Psoas muscle (tissue), 8 donors: ENCODE data around the gene CCL21. TPM values are rescaled to one million over a fixed set of nuclear protein-coding genes. Genes with fewer than 3 reads are reported as not detected.

Experiments used
- ATAC-seq, 4 donors: fragments of 200-7000 bp; cut with Tn5 transposase; one replicate each; pipeline ENCODE4 v1.9.1; 2020; ENCODE audit warnings: moderate library complexity in 3 of 4, mild to moderate bottlenecking in 2 of 4
- DNase-seq, 2 donors: peaks; one replicate each; pipeline ENCODE4 v3.0.0-alpha.2; 2020
- H3K27ac ChIP-seq: fragments of 200-600 bp; one replicate; pipeline ENCODE4 v1.8.0; 2022
- H3K27me3 ChIP-seq, 3 donors: fragments of 200-600 bp in 1 of 3; one replicate each; pipeline versions ENCODE4 v1.6.1 to v1.8.0; 2013 to 2022; ENCODE audit warnings: low read length in 2 of 3, mild to moderate bottlenecking in 2 of 3, moderate library complexity in 1 of 3; ENCODE audit not compliant: insufficient read depth in 3 of 3
- H3K36me3 ChIP-seq, 2 donors: fragments of 200-600 bp in 1 of 2; one replicate each; pipeline versions ENCODE4 v1.6.1 to v1.8.0; 2013 to 2022; ENCODE audit warnings: low read depth in 1 of 2, mild to moderate bottlenecking in 1 of 2, moderate library complexity in 1 of 2; ENCODE audit not compliant: insufficient read depth in 1 of 2
- H3K4me1 ChIP-seq: fragments of 200-600 bp; one replicate; pipeline ENCODE4 v1.8.0; 2022
- H3K4me3 ChIP-seq: fragments of 200-600 bp; one replicate; pipeline ENCODE4 v1.8.0; 2022; ENCODE audit warnings: mild to moderate bottlenecking
- H3K9me3 ChIP-seq: fragments of 200-600 bp; one replicate; pipeline ENCODE4 v1.8.0; 2022
- WGBS, 3 donors: extraction: QIAGEN DNeasy Blood & Tissue Kit; methylation state at CpG; one replicate each; pipeline versions ENCODE4 v1.1.6 to v1.1.7; 2013; 5-methylcytosine and 5-hydroxymethylcytosine counted together
- intact Hi-C, 2 donors: fragments of 100-400 bp; cut with DNase I; formaldehyde crosslinking; loops; one replicate each; pipeline versions ENCODE4 v1.11.0 to v1.14.2; 2022
- polyA plus RNA-seq, 3 donors: library from polyadenylated mRNA; stranded (reverse); fragments of 200-250 nt; gene quantifications; one replicate each; pipeline ENCODE4 v1.2.3, GENCODE V29; 2013
- total RNA-seq, 4 donors: library from RNA; stranded (reverse); fragmentation: NEBNext Ultra II Directional in 2 of 4; extraction: Animal tissue kit (Norgen Biotek cat#: 25700) in 2 of 4; gene quantifications; one replicate each; pipeline versions ENCODE4 v1.2.1 to v1.2.4, GENCODE V29; 2021 to 2023
- TF ChIP-seq, protein P1 (sequence below): fragments of 200-600 bp; IDR thresholded peaks from one replicate; pipeline ENCODE4 v1.8.0; 2022; ENCODE audit warnings: antibody characterized with exemption
- donor health status: healthy with polysubstance abuse.
- donor health status: DM: no; HTN: no; CAD: no; lungs with moderate emphysema.
- donor health status: Bipolar disorder and iron deficiency.
- donor health status: healthy.
- donor health status: DM: yes; HTN: yes; CAD: no.
- donor health status: DM: no; HTN: no; CAD: no.
- donor health status: DM: no; HTN: no; CAD: no.
- donor health status: DM: yes; HTN: yes; CAD: no.

CCL21 gene
- total and polyA plus RNA-seq, 7 donors = 1.3 to 3.8 (median 2.9) TPM

DNA sequence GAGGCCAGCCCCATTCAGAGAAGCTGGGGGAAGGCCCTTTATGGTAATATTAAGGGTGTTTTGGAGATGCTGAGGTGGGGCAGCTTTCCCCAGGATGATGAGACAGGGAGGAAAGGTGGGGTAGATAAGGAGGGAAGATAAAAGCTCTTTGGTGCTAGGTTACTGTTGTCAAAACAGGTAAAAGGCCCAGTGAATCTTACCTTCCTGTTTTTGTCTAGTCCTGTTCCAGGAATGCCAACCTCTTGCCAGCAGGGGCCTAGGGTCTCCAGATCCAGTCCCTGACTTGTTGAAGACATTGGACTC, 46.7 kb downstream of the CCL21 start:
- no peaks in the 10 kb centered on the region for H3K27me3 ChIP-seq
- peaks cover 8% of the 10 kb centered on the region for H3K4me1 ChIP-seq
- no peak overlapping the region for H3K4me3 ChIP-seq
- H3K27ac ChIP-seq = no peak overlapping the region
- intact Hi-C loops = loop anchor here in 1 of 2 donors (2.0 kb wide), 1 partner anchor 40 kb away; no protein-coding TSS in a partner anchor
- DNase-seq = no peak
- TF ChIP-seq, protein P1, sequence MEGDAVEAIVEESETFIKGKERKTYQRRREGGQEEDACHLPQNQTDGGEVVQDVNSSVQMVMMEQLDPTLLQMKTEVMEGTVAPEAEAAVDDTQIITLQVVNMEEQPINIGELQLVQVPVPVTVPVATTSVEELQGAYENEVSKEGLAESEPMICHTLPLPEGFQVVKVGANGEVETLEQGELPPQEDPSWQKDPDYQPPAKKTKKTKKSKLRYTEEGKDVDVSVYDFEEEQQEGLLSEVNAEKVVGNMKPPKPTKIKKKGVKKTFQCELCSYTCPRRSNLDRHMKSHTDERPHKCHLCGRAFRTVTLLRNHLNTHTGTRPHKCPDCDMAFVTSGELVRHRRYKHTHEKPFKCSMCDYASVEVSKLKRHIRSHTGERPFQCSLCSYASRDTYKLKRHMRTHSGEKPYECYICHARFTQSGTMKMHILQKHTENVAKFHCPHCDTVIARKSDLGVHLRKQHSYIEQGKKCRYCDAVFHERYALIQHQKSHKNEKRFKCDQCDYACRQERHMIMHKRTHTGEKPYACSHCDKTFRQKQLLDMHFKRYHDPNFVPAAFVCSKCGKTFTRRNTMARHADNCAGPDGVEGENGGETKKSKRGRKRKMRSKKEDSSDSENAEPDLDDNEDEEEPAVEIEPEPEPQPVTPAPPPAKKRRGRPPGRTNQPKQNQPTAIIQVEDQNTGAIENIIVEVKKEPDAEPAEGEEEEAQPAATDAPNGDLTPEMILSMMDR = no peak
- no peak for ATAC-seq
- H3K36me3 ChIP-seq = peaks cover 0 to 23% of the 10 kb centered on the region in 2 donors
- no peaks in the 10 kb centered on the region for H3K9me3 ChIP-seq

- WGBS, 3 donors = 80 to 88% (median 88%) methylated on average over 4 of the region's 4 CpGs
- intact Hi-C loops = loop anchor here in 1 of 2 donors (2.0 kb wide), 1 partner anchor 40 kb away; no protein-coding TSS in a partner anchor
Measured at GRCh38 chr9:34662526-34663302, 47.2 kb downstream of the CCL21 start, which contains the start of gene CCL27. TSS of gene CCL27 (minus strand) at chr9:34662657. CDS start at chr9:34662633, 24 bp downstream.

GRCh38 chr9:34659592-34660253, 50.2 kb downstream of the CCL21 start:
- intact Hi-C loops = no loop called here
- no peaks in the 10 kb centered on the region for H3K9me3 ChIP-seq
- no peak for ATAC-seq
- H3K27ac ChIP-seq = no peak overlapping the region
- no peaks in the 10 kb centered on the region for H3K27me3 ChIP-seq
- TF ChIP-seq, protein P1 = no peak
- H3K36me3 ChIP-seq = peaks cover 0 to 18% of the 10 kb centered on the region in 2 donors
- 87 to 92% (median 90%) methylated on average over 8 of the region's 8 CpGs for WGBS, 3 donors
- DNase-seq = no peak
- no peak overlapping the region for H3K4me3 ChIP-seq
- peaks cover 9% of the 10 kb centered on the region for H3K4me1 ChIP-seq

More at GRCh38 chr9:34662526-34663302, 47.2 kb downstream of the CCL21 start, which contains the start of gene CCL27:
- Histone ChIP-seq H3K36me3 (peaks cover 0 to 18% of the 10 kb centered on the region in 2 donors), H3K27ac (no peak within 1 kb of the TSS), H3K4me3 (no peak within 1 kb of the TSS), H3K9me3 (no peaks in the 10 kb centered on the region), H3K4me1 (peaks cover 8% of the 10 kb centered on the region), H3K27me3 (no peaks in the 10 kb centered on the region)
- TF ChIP-seq, protein P1 = no peak
- ATAC-seq (no peak), DNase-seq (no peak)

Other genes starting within 250 kb of the CCL21 start
- gene ENHO, start 187.1 kb downstream of the CCL21 start, total RNA-seq = under 1 TPM in 3 of 4 donors, not detected in 1; 0.20 to 0.64 (median 0.26) TPM
- 1 to 10 TPM in 1 of 3 donors, under 1 TPM in 2; 0.35 to 1.2 (median 0.39) TPM for gene ENHO, start 187.1 kb downstream of the CCL21 start, polyA plus RNA-seq
- 10 to 100 TPM; 32.3 to 85.1 (median 54.7) TPM for gene CNTFR, start 120.4 kb downstream of the CCL21 start, total RNA-seq
- 10 to 100 TPM; 59.9 to 97.4 (median 64.4) TPM for gene CNTFR, start 120.4 kb downstream of the CCL21 start, polyA plus RNA-seq
- gene RPP25L, start 98.0 kb downstream of the CCL21 start, total RNA-seq = 10 to 100 TPM; 63.1 to 84.7 (median 68.3) TPM
- gene RPP25L, start 98.0 kb downstream of the CCL21 start, polyA plus RNA-seq = 100 to 1,000 TPM in 1 of 3 donors, 10 to 100 TPM in 2; 58.5 to 124 (median 70.1) TPM
- 100 to 1,000 TPM in 2 of 4 donors, 10 to 100 TPM in 2; 79.4 to 109 (median 93.8) TPM for gene DCTN3, start 89.6 kb downstream of the CCL21 start, total RNA-seq
- gene DCTN3, start 89.6 kb downstream of the CCL21 start, polyA plus RNA-seq = 10 to 100 TPM; 52.7 to 96.5 (median 95.8) TPM
- under 1 TPM in 1 of 4 donors, not detected in 3; 0.16 TPM for gene ARID3C, start 81.1 kb downstream of the CCL21 start, total RNA-seq
- not detected for gene ARID3C, start 81.1 kb downstream of the CCL21 start, polyA plus RNA-seq
- gene SIGMAR1, start 72.3 kb downstream of the CCL21 start, total RNA-seq = 10 to 100 TPM; 13.0 to 16.5 (median 13.8) TPM
- gene SIGMAR1, start 72.3 kb downstream of the CCL21 start, polyA plus RNA-seq = 10 to 100 TPM; 13.8 to 50.1 (median 20.1) TPM
- 10 to 100 TPM; 16.5 to 40.6 (median 27.1) TPM for gene GALT, start 63.5 kb downstream of the CCL21 start, total RNA-seq
- gene GALT, start 63.5 kb downstream of the CCL21 start, polyA plus RNA-seq = 10 to 100 TPM in 2 of 3 donors, 1 to 10 TPM in 1; 9.5 to 17.7 (median 15.7) TPM
- 10 to 100 TPM in 3 of 4 donors, 1 to 10 TPM in 1; 7.7 to 20.1 (median 11.4) TPM for gene IL11RA, start 58.0 kb downstream of the CCL21 start, total RNA-seq
- 10 to 100 TPM in 2 of 3 donors, 1 to 10 TPM in 1; 8.8 to 12.4 (median 12.3) TPM for gene IL11RA, start 58.0 kb downstream of the CCL21 start, polyA plus RNA-seq
- gene CCL27, start 47.5 kb downstream of the CCL21 start, total RNA-seq = under 1 TPM in 2 of 4 donors, not detected in 2; 0.25 to 0.50 TPM
- under 1 TPM; 0.14 to 0.31 (median 0.21) TPM for gene CCL27, start 47.5 kb downstream of the CCL21 start, polyA plus RNA-seq
- gene CCL19, start 18.9 kb downstream of the CCL21 start, total RNA-seq = not detected
- under 1 TPM in 2 of 3 donors, not detected in 1; 0.23 to 0.31 TPM for gene CCL19, start 18.9 kb downstream of the CCL21 start, polyA plus RNA-seq
- gene PHF24, start 248.1 kb upstream of the CCL21 start, total RNA-seq = under 1 TPM in 2 of 4 donors, not detected in 2; 0.04 to 0.11 TPM
- gene PHF24, start 248.1 kb upstream of the CCL21 start, polyA plus RNA-seq = under 1 TPM in 2 of 3 donors, not detected in 1; 0.03 to 0.04 TPM